HepG2 (cell line): ENCODE measurements around the gene SHISA5. TPM values are rescaled to one million over a fixed set of nuclear protein-coding genes. Genes with fewer than 3 reads are reported as not detected.

ENCODE experiments used
- ATAC-seq: fragments of 200-7000 bp; cut with Tn5 transposase; 3 replicates; pipeline ENCODE4 v1.9.1; 2020; ENCODE audit warnings: mild to moderate bottlenecking, moderate library complexity
- BruUV-seq: library from RNA; stranded (reverse); fragments of 400-500 nt; replicated peaks from 2 replicates; lab custom pipeline; 2021; lab: Mats Ljungman, UMichigan
- CTCF ChIA-PET: fragments of 300-600 bp; formaldehyde crosslinking; extraction: SDS; loops from one replicate; lab custom pipeline; 2021; ENCODE audit warnings: low total read pairs, inconsistent platforms, low intra/inter-chr PET ratio; lab: Yijun Ruan, JAX
- POLR2A ChIA-PET: fragments of 350-600 bp; sonication (Branson Sonifier 250); formaldehyde crosslinking; loops from one replicate; lab custom pipeline; 2020; ENCODE audit warnings: antibody characterized with exemption, inconsistent platforms; lab: Yijun Ruan, JAX
- DNase-seq: peaks from one replicate; pipeline ENCODE4 v3.0.0-alpha.2; 2015; ENCODE audit warnings: low spot score
- FAIRE-seq: peaks from 3 replicates; lab custom pipeline; 2011; peaks lifted over from hg19 to GRCh38; lab: Jason Lieb, UNC
- H2AFZ ChIP-seq: one replicate; pipeline ENCODE4 v1.6.1; 2011; ENCODE audit warnings: low read length, inconsistent platforms
- H3K27ac ChIP-seq: fragments of 300-600 bp; 3 replicates; pipeline ENCODE4 v1.8.0; 2011; ENCODE audit warnings: mixed run types, mild to moderate bottlenecking, mixed read lengths, low read length, inconsistent platforms; ENCODE audit not compliant: insufficient read depth; ENCODE audit errors: extremely low read length
- H3K27me3 ChIP-seq, 2 experiments: fragments of 200-600 bp in 1 of 2; 2 replicates in 1 of 2; 3 replicates in 1 of 2; pipeline versions ENCODE4 v1.6.0 to v1.8.0; 2011; ENCODE audit warnings: low read length in 2 of 2, mild to moderate bottlenecking in 2 of 2, moderate library complexity in 2 of 2, inconsistent platforms in 1 of 2; ENCODE audit not compliant: insufficient read depth in 2 of 2, control insufficient read depth in 1 of 2
- H3K36me3 ChIP-seq, 2 experiments: fragments of 200-600 bp in 1 of 2; replicated peaks in 1 of 2; 2 replicates in 1 of 2; 3 replicates in 1 of 2; pipeline versions ENCODE4 v1.5.1 to v1.8.0; 2011; ENCODE audit warnings: low read length in 2 of 2, inconsistent platforms in 1 of 2; ENCODE audit not compliant: insufficient read depth in 2 of 2, control insufficient read depth in 1 of 2
- H3K4me1 ChIP-seq: 2 replicates; pipeline ENCODE4 v1.5.1; 2012; ENCODE audit warnings: low read length, inconsistent platforms; ENCODE audit not compliant: insufficient read depth
- H3K4me2 ChIP-seq: 2 replicates; pipeline ENCODE4 v1.6.0; 2011; ENCODE audit warnings: low read depth, low read length, inconsistent platforms
- H3K4me3 ChIP-seq, 3 experiments: fragments of 200-600 bp in 1 of 3; sonication (generic), shearing (Covaris generic) in 1 of 3; replicated peaks in 1 of 3; 2 replicates each; pipeline ENCODE4 v1.5.1; 2011 to 2016; ENCODE audit warnings: low read length in 3 of 3, inconsistent platforms in 2 of 3, low read depth in 2 of 3, mild to moderate bottlenecking in 2 of 3, control low read depth in 1 of 3, mixed read lengths in 1 of 3; ENCODE audit not compliant: insufficient read depth in 1 of 3
- H3K79me2 ChIP-seq: one replicate; pipeline ENCODE4 v1.6.1; 2011; ENCODE audit warnings: low read length, inconsistent platforms; ENCODE audit not compliant: insufficient read depth
- H3K9ac ChIP-seq: 2 replicates; pipeline ENCODE4 v1.6.0; 2011; ENCODE audit warnings: mild to moderate bottlenecking, low read depth, low read length, inconsistent platforms; ENCODE audit not compliant: insufficient read depth
- H3K9me3 ChIP-seq: 2 replicates; pipeline ENCODE4 v1.5.1; 2012; ENCODE audit warnings: mild to moderate bottlenecking, low read length
- H4K20me1 ChIP-seq: 2 replicates; pipeline ENCODE4 v1.6.0; 2011; ENCODE audit warnings: inconsistent platforms, mild to moderate bottlenecking, low read length, moderate library complexity; ENCODE audit not compliant: insufficient read depth
- BRD4 ChIP-seq: sonication (generic); formaldehyde crosslinking; IDR thresholded peaks from 2 replicates; pipeline ENCODE4 v1.4.0; 2020; ENCODE audit warnings: missing genetic modification reagents
- EEA1 ChIP-seq: sonication (generic); formaldehyde crosslinking; IDR thresholded peaks from 2 replicates; pipeline ENCODE4 v1.5.1; 2020; ENCODE audit warnings: mild to moderate bottlenecking, missing genetic modification reagents, borderline replicate concordance
- HOXA7 ChIP-seq: sonication (generic); formaldehyde crosslinking; IDR thresholded peaks from 2 replicates; pipeline ENCODE4 v1.8.1; 2022; ENCODE audit warnings: mild to moderate bottlenecking, missing genetic modification reagents, moderate library complexity
- SMARCC2 ChIP-seq: fragments of 450-650 bp; IDR thresholded peaks from 2 replicates; pipeline ENCODE4 v1.6.1; 2017; ENCODE audit warnings: antibody characterized with exemption, mild to moderate bottlenecking
- ZBTB8A ChIP-seq: sonication (generic); formaldehyde crosslinking; IDR thresholded peaks from 2 replicates; pipeline ENCODE4 v1.4.0; 2020; ENCODE audit warnings: mild to moderate bottlenecking, low read depth, missing genetic modification reagents, borderline replicate concordance
- ZFYVE20 ChIP-seq: sonication (generic); formaldehyde crosslinking; IDR thresholded peaks from 2 replicates; pipeline ENCODE4 v1.8.0; 2023; ENCODE audit warnings: low read depth, mild to moderate bottlenecking, moderate library complexity, missing genetic modification reagents, borderline replicate concordance
- WGBS: methylation state at CpG from one replicate; pipeline ENCODE4 v1.1.6; 2017; ENCODE audit warnings: low lambda C conversion rate; 5-methylcytosine and 5-hydroxymethylcytosine counted together
- in situ Hi-C: cut with HindIII; loops from 2 replicates; pipeline ENCODE4 v1.10.0; 2017; ENCODE audit warnings: low pct_unique_long_range_greater_than_20kb; ENCODE audit not compliant: extremely low pct_ligation_motif_present
- intact Hi-C: fragments of 100-400 bp; cut with micrococcal nuclease; formaldehyde crosslinking; loops from one replicate; pipeline ENCODE4 v1.10.0; 2022; ENCODE audit not compliant: unreplicated experiment
- polyA plus RNA-seq, 8 experiments: library from polyadenylated mRNA; depleted of rRNA in 3 of 8; stranded (reverse) in 7 of 8; unstranded in 1 of 8; fragments of >200 nt; fragmentation: Illumina TruSeq in 4 of 8; extraction: Trizol in 4 of 8; gene quantifications; 2 replicates each; pipeline versions ENCODE4 v1.2.1 to v1.2.3, GENCODE V29; 2011 to 2016; ENCODE audit warnings: low read depth in 4 of 8, missing spikeins in 1 of 8, mixed read lengths in 1 of 8; ENCODE audit not compliant: insufficient read depth in 1 of 8
- total RNA-seq, 5 experiments: library from RNA; depleted of rRNA; stranded (reverse); fragments of >200 nt; fragmentation: Illumina TruSeq; extraction: Trizol; gene quantifications; 2 replicates each; pipeline ENCODE4 v1.2.3, GENCODE V29; 2016; ENCODE audit warnings: low read depth in 1 of 5

Gene SHISA5
- total and polyA plus RNA-seq, 2 of the 13 experiments (the other 11 are each of a cell fraction or from before 2014, with no cell fraction given): 75.8 to 91.4 TPM

DNA sequence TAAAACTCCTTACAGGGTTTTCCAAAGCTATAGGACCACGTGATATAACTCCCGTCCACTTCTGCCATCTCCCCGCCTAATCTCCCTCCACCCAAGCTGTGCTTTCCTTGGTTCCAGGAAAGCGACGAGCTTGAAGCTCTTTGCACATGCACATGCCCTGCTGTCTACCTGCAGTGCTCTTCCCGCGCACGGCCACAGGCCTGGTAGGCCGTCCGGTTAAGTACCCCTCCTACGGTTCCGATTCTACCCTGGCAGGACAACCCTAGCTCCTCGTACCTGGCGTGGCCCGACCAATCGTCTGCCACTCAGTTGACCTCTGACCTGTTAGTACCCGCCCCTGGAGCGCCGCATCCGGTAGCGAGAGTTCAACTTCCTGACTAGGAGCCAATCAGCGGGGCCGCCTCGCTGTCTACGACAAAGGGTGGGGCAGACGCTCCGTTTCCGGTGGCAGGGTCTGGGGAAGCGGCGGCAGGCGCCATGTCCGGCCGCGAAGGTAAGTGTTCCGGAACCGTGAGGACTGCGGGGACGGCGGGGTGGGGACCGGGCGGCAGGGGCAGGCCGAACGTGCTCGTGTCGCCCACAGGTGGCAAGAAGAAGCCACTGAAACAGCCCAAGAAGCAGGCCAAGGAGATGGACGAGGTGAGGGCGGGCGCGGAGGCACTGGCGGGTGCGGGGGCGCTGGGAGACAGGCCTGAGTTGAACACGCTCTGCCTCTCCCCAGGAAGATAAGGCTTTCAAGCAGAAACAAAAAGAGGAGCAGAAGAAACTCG, 64.0 kb downstream of the SHISA5 start, which contains the start of the genes CCDC51 and TMA7 (continued):
- no peak for TF ChIP-seq ZBTB8A (CRISPR knock-in tag)
- peak; percentile 23; the same call in 1 of the 2 replicates for TF ChIP-seq BRD4 (CRISPR knock-in tag)
- TF ChIP-seq HOXA7 (CRISPR knock-in tag): no peak
- TF ChIP-seq ZFYVE20: 0 out of 2 replicates have a peak, but pooled peaks have one; percentile 26
- no peak for TF ChIP-seq EEA1 (CRISPR knock-in tag)
- TF ChIP-seq, all 625 proteins: peak for 292

DNA sequence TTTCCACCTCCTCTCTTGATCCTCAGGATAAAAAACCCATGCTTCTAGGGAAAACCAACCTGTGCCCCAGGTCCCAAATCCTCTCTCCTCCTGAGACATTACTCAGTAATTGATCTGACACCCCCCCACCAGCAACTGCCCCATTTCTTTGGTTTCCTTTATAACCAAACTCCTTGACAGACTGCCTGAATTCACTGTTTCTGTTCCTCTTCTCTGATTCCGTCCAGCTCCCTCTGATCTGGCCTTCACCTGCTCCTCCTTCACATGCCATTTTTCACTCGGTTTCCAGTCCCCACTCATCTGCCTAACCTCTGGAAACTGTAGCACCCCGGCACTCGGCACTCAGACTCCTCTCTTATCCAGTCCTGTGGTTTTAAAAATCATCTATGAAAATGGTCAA, 66.2 kb downstream of the SHISA5 start:
- Histone ChIP-seq H3K27ac (no peak overlapping the region), H3K4me3 (no peak overlapping the region), H2AFZ (no peak overlapping the region), H3K4me2 (no peak overlapping the region), H3K4me1 (peaks cover 72% of the 10 kb centered on the region), H3K27me3 (no peaks in the 10 kb centered on the region; a peak in 1 of 5 replicates), H3K36me3 (peaks cover 0 to 11% of the 10 kb centered on the region in 2 experiments; a peak in 3 of 5 replicates), H3K79me2 (peaks cover 32% of the 10 kb centered on the region), H4K20me1 (peaks cover 7% of the 10 kb centered on the region), H3K9me3 (no peaks in the 10 kb centered on the region), H3K9ac (no peak overlapping the region)
- ATAC-seq (no peak), FAIRE-seq (no peak), DNase-seq (no peak)
- ChIA-PET CTCF (no interaction called here), POLR2A (interaction anchor here (1.0 to 2.7 kb wide), 2 partner anchors 9 to 36 kb away, joined by 4 to 14 read pairs; no protein-coding TSS in a partner anchor)
- intact Hi-C loops: loop anchor here (2.0 kb wide), 1 partner anchor 205 kb away; no protein-coding TSS in a partner anchor
- 91% methylated on average over 4 of the region's 4 CpGs for WGBS
- no TSS peak for BruUV-seq
- in situ Hi-C loops: loop anchor here (5.0 kb wide), 3 partner anchors 36 to 206 kb away; no protein-coding TSS in a partner anchor
- TF ChIP-seq SMARCC2: no peak
